GM23338 (cell line): ENCODE results near the gene SELE. TPM values are rescaled to one million over a fixed set of nuclear protein-coding genes. Genes with fewer than 3 reads are reported as not detected.
"Not testable (repeated sequence)": the region's sequence is repeated elsewhere in the genome, so short reads cannot be mapped to it uniquely, and the experiment has no call there.

Experiments
- ATAC-seq: fragments of 200-7000 bp; cut with Tn5 transposase; 3 replicates; pipeline ENCODE4 v1.9.1; 2020
- DNase-seq: peaks from one replicate; pipeline ENCODE4 v3.0.0-alpha.2; 2015; ENCODE audit warnings: low spot score
- H2AFZ ChIP-seq: fragments of 200-600 bp; sonication (generic); 2 replicates; pipeline ENCODE4 v1.8.0; 2016; ENCODE audit warnings: antibody characterized with exemption, mild to moderate bottlenecking, moderate library complexity
- H3F3A ChIP-seq: fragments of 200-600 bp; sonication (generic); replicated peaks from 2 replicates; pipeline ENCODE4 v1.8.0; 2017; ENCODE audit warnings: antibody characterized with exemption, mixed run types, low read depth
- H3K27ac ChIP-seq: fragments of 200-600 bp; sonication (generic); 2 replicates; pipeline ENCODE4 v1.6.1; 2016; ENCODE audit warnings: low read depth
- H3K27me3 ChIP-seq: fragments of 200-600 bp; sonication (generic); 2 replicates; pipeline ENCODE4 v1.8.0; 2016; ENCODE audit warnings: mild to moderate bottlenecking, mixed run types, moderate library complexity; ENCODE audit not compliant: insufficient read depth
- H3K36me3 ChIP-seq: fragments of 200-600 bp; sonication (generic); 2 replicates; pipeline ENCODE4 v1.8.0; 2016; ENCODE audit warnings: mild to moderate bottlenecking; ENCODE audit not compliant: insufficient read depth
- H3K4me1 ChIP-seq: fragments of 200-600 bp; sonication (generic); 2 replicates; pipeline ENCODE4 v1.8.0; 2016; ENCODE audit warnings: mild to moderate bottlenecking, moderate library complexity; ENCODE audit not compliant: insufficient read depth
- H3K4me2 ChIP-seq: fragments of 200-600 bp; sonication (generic); 2 replicates; pipeline ENCODE4 v1.7.1; 2017; ENCODE audit warnings: mixed run types
- H3K4me3 ChIP-seq: fragments of 200-600 bp; sonication (generic); 2 replicates; pipeline ENCODE4 v1.6.1; 2016; ENCODE audit warnings: mixed run types
- H3K79me2 ChIP-seq: fragments of 200-600 bp; sonication (generic); replicated peaks from 2 replicates; pipeline ENCODE4 v1.8.0; 2017; ENCODE audit warnings: mild to moderate bottlenecking; ENCODE audit not compliant: insufficient read depth
- H3K9me2 ChIP-seq: fragments of 200-600 bp; sonication (generic); 2 replicates; pipeline ENCODE4 v1.8.0; 2017; ENCODE audit not compliant: insufficient read depth
- H4K20me1 ChIP-seq: fragments of 200-600 bp; sonication (generic); replicated peaks from 2 replicates; pipeline ENCODE4 v1.8.0; 2017; ENCODE audit warnings: mild to moderate bottlenecking; ENCODE audit not compliant: insufficient read depth
- H3K27ac Mint-ChIP-seq: 2 replicates; pipeline ENCODE4 v1.8.0; 2020; ENCODE audit warnings: inconsistent platforms, mild to moderate bottlenecking, moderate library complexity, mixed read lengths
- H3K27me3 Mint-ChIP-seq: 3 replicates; pipeline ENCODE4 v1.8.0; 2022; ENCODE audit warnings: low read depth, mild to moderate bottlenecking, moderate library complexity, mixed read lengths, inconsistent platforms; ENCODE audit not compliant: insufficient read depth, poor library complexity
- H3K36me3 Mint-ChIP-seq: 3 replicates; pipeline ENCODE4 v1.8.0; 2021; ENCODE audit warnings: low read depth, mild to moderate bottlenecking, inconsistent platforms, moderate library complexity, mixed read lengths
- H3K4me1 Mint-ChIP-seq: 3 replicates; pipeline ENCODE4 v1.8.0; 2020; ENCODE audit warnings: mild to moderate bottlenecking, inconsistent platforms, mixed read lengths
- H3K4me3 Mint-ChIP-seq: 3 replicates; pipeline ENCODE4 v1.8.0; 2021; ENCODE audit warnings: moderate library complexity, mild to moderate bottlenecking, inconsistent platforms, mixed read lengths
- H3K9me3 Mint-ChIP-seq: 3 replicates; pipeline ENCODE4 v1.8.0; 2020; ENCODE audit warnings: moderate library complexity, mild to moderate bottlenecking, inconsistent platforms, mixed read lengths
- CTCF ChIP-seq, 2 experiments: fragments of 200-600 bp in 1 of 2; sonication (generic) in 1 of 2; conservative IDR thresholded peaks; 2 replicates each; pipeline versions ENCODE4 v1.5.1 to v1.6.1; 2016 to 2017; ENCODE audit warnings: antibody characterized with exemption in 2 of 2, low read depth in 2 of 2, mild to moderate bottlenecking in 2 of 2, moderate library complexity in 1 of 2
- JUNB ChIP-seq: IDR thresholded peaks from one replicate; pipeline ENCODE4 v1.6.1; 2016; ENCODE audit warnings: antibody characterized with exemption; ENCODE audit not compliant: unreplicated experiment
- REST ChIP-seq: IDR thresholded peaks from one replicate; pipeline ENCODE4 v1.6.1; 2018; ENCODE audit warnings: antibody characterized with exemption; ENCODE audit not compliant: unreplicated experiment
- STAT1 ChIP-seq: IDR thresholded peaks from one replicate; pipeline ENCODE4 v1.6.1; 2016; ENCODE audit warnings: antibody characterized with exemption; ENCODE audit not compliant: unreplicated experiment
- polyA plus RNA-seq: library from polyadenylated mRNA; unstranded; fragments of >200 nt; fragmentation: Nextera tagmentation; extraction: Ambion mirVana; gene quantifications from 2 replicates; pipeline ENCODE4 v1.2.1, GENCODE V29; 2016
- total RNA-seq: library from RNA; depleted of rRNA; stranded (reverse); fragments of >200 nt; shearing (Covaris generic); gene quantifications from 2 replicates; pipeline ENCODE4 v1.2.3, GENCODE V29; 2014

SELE gene
- total and polyA plus RNA-seq, 2 experiments from 2014 or later: not detected

- H3K4me3 ChIP-seq, H3K9me2 ChIP-seq, H3K4me2 ChIP-seq, H3K27ac ChIP-seq, H3K27ac Mint-ChIP-seq, H4K20me1 ChIP-seq, H3K4me3 Mint-ChIP-seq, H3K36me3 ChIP-seq, ATAC-seq, H3K79me2 ChIP-seq, H2AFZ ChIP-seq, DNase-seq, H3K9me3 Mint-ChIP-seq, H3K36me3 Mint-ChIP-seq, H3F3A ChIP-seq: not testable (repeated sequence)
- Histone ChIP-seq H3K4me1 (peaks cover 18% of the 10 kb centered on the region), H3K27me3 (peaks cover 98% of the 10 kb centered on the region)
- Mint-ChIP-seq H3K4me1 (peaks cover 21% of the 10 kb centered on the region), H3K27me3 (peaks cover 27% of the 10 kb centered on the region)
These were observed 45.5 kb downstream of the SELE start for GRCh38 chr1:169688377-169688776.

GRCh38 chr1:169683661-169684060, 50.2 kb downstream of the SELE start:
- Histone ChIP-seq H3K27me3 (peaks cover 100% of the 10 kb centered on the region), H3F3A (no peaks in the 10 kb centered on the region), H3K36me3 (no peaks in the 10 kb centered on the region), H3K9me2 (no peaks in the 10 kb centered on the region), H3K4me3 (no peak overlapping the region), H3K4me1 (no peaks in the 10 kb centered on the region), H3K27ac (no peak overlapping the region), H2AFZ (no peak overlapping the region), H3K79me2 (no peaks in the 10 kb centered on the region), H4K20me1 (peaks cover 6% of the 10 kb centered on the region; the same call in 1 of the 2 replicates), H3K4me2 (no peak overlapping the region)
- H3K4me3 Mint-ChIP-seq: no peak overlapping the region
- ATAC-seq (no peak), DNase-seq (no peak)
- H3K9me3 Mint-ChIP-seq: no peaks in the 10 kb centered on the region; the same call in 2 of the 3 replicates
- H3K27me3 Mint-ChIP-seq: peaks cover 36% of the 10 kb centered on the region
- no peak overlapping the region for H3K27ac Mint-ChIP-seq
- H3K4me1 Mint-ChIP-seq: peaks cover 7% of the 10 kb centered on the region; the same call in 2 of the 3 replicates
- no peak for TF ChIP-seq CTCF (conservative IDR thresholded peaks at IDR 0.05; ENCODE audit: low read depth in 2 of 2)
- TF ChIP-seq REST: no peak
- TF ChIP-seq STAT1: no peak
- TF ChIP-seq JUNB: no peak
- H3K36me3 Mint-ChIP-seq: no peaks in the 10 kb centered on the region

GRCh38 chr1:169683168-169683567, 50.7 kb downstream of the SELE start:
- H3K9me2 ChIP-seq, H3K36me3 Mint-ChIP-seq, H3F3A ChIP-seq, H3K27ac Mint-ChIP-seq, H3K4me2 ChIP-seq, H3K4me1 Mint-ChIP-seq, H3K36me3 ChIP-seq, DNase-seq, H2AFZ ChIP-seq, H3K79me2 ChIP-seq, H3K9me3 Mint-ChIP-seq, H3K4me3 ChIP-seq, H3K4me3 Mint-ChIP-seq, H3K4me1 ChIP-seq, H4K20me1 ChIP-seq, ATAC-seq, H3K27ac ChIP-seq: not testable (repeated sequence)
- peaks cover 37% of the 10 kb centered on the region for H3K27me3 Mint-ChIP-seq
- H3K27me3 ChIP-seq: peaks cover 100% of the 10 kb centered on the region
